ENCODE data around the gene ARHGEF7. TPM values are rescaled to one million over a fixed set of nuclear protein-coding genes. Genes with fewer than 3 reads are reported as not detected.

ARHGEF7 gene
- total RNA-seq, 1 donor = 52.2 TPM

DNA sequence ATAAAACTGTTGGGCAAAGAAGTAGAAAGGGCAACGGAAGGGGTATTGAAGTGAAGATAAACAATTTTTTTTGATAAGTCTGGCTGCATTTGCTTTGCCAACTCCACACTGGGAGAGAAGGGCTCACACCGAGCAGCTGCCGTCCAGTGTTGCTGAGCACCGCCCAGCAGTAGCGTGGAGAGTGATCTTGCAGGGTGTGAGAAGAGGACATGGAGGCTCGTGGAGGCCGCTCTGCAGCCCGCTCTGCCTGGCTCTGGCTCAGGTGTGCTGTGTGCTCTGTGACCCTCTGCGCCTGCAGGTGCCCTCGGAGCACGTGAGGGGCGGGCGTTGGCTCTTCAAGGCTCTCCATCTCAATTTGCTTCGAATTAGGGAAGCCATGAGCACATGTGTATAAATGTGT lies 169.5 kb downstream of the ARHGEF7 start:
- no peak for DNase-seq (ENCODE audit: low read depth)
- TF ChIP-seq, protein P1, sequence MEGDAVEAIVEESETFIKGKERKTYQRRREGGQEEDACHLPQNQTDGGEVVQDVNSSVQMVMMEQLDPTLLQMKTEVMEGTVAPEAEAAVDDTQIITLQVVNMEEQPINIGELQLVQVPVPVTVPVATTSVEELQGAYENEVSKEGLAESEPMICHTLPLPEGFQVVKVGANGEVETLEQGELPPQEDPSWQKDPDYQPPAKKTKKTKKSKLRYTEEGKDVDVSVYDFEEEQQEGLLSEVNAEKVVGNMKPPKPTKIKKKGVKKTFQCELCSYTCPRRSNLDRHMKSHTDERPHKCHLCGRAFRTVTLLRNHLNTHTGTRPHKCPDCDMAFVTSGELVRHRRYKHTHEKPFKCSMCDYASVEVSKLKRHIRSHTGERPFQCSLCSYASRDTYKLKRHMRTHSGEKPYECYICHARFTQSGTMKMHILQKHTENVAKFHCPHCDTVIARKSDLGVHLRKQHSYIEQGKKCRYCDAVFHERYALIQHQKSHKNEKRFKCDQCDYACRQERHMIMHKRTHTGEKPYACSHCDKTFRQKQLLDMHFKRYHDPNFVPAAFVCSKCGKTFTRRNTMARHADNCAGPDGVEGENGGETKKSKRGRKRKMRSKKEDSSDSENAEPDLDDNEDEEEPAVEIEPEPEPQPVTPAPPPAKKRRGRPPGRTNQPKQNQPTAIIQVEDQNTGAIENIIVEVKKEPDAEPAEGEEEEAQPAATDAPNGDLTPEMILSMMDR (IDR thresholded peaks at IDR 0.05; ENCODE audit: insufficient read depth, low read depth, low read length) = no peak
- H3K4me3 ChIP-seq (ENCODE audit: low read depth, low read length) = no peak overlapping the region

DNA sequence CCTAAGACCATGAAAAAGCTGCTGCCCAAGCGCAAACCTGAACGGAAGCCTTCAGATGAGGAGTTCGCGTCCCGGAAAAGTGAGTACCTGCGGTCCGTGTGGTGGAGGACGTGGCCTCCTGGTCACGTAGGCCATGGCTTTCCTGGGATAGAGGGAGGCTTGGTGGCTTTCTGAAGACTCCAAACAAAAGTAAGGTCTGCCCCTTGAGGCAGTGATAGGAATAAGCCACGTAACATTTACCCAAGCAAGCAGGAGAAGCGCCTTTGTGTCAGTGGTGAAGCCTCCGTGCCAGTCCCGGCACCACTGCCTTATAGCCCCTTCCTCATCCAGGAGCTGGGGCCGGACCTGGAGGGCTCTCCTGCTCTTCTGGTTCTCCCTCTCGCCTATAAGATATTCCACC lies 171.1 kb downstream of the ARHGEF7 start:
- TF ChIP-seq, protein P1 (IDR thresholded peaks at IDR 0.05; ENCODE audit: insufficient read depth, low read depth, low read length) = no peak
- H3K4me3 ChIP-seq (ENCODE audit: low read depth, low read length) = no peak overlapping the region
- no peak for DNase-seq (ENCODE audit: low read depth)

DNA sequence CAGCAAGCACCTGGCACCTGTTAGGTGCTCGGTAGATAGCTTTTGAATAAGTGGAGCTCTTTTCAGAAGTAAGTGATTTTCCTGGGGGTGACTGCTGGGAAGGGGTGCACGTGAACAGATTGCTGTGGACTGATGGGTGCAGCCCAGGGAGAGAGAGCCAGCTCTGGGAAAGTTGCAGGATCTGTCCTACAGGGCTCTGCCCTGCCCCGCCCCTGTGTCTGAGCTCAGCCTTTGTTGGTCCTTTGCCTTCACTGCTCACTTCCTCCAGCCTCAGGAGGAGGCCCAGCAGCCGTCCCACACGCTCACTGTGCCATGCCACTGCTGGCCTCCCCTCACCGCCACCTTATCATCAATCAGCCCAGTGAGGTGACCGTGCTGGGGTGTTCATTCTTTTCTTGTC lies 171.6 kb downstream of the ARHGEF7 start:
- no peak for DNase-seq (ENCODE audit: low read depth)

DNA sequence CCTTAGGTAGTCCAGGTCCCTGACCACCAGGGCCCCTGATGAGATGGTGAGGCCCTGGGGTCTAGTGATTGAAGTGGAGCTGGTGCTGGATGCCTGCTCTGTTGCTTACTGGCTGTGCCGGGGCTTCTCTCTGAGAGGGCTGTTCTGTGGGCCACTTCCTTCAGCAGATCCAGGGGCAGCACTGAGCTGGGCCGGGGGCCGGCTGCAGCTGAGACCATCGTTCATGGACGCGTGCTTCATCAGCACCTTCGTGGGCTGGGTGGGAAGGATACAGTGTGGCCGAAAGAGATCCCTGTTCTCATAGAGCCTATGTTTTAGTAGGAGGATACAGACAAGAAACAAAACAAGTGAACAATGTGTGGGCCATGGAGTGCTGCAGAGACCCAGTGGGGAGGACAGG lies 172.1 kb downstream of the ARHGEF7 start:
- DNase-seq (ENCODE audit: low read depth) = no peak
- no peak overlapping the region for H3K4me3 ChIP-seq (ENCODE audit: low read depth, low read length)
- TF ChIP-seq, protein P1 (IDR thresholded peaks at IDR 0.05; ENCODE audit: insufficient read depth, low read depth, low read length) = no peak

More for the DNA sequence above, 171.6 kb downstream of the ARHGEF7 start:
- H3K4me3 ChIP-seq (ENCODE audit: low read depth, low read length) = no peak overlapping the region
- TF ChIP-seq, protein P1 (IDR thresholded peaks at IDR 0.05; ENCODE audit: insufficient read depth, low read depth, low read length) = no peak

DNA sequence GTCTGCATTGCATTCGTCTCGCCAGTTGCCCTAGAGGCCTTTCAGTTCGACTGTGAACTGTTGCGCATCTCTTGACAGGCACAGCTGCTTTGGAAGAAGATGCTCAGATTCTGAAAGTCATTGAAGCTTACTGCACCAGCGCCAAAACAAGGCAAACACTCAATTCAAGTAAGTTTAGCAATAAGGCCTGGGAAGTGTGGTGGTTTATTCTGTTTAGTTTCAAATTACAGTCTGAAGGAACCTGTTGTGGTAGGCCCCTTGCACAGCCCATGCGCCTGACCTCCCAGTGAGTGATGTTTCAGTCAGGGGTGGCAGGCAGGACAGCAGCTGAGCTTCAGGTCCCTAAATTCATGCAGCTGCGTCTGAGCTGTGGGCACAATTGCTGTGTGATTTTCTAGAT lies 173.2 kb downstream of the ARHGEF7 start:
- DNase-seq (ENCODE audit: low read depth) = no peak
- H3K4me3 ChIP-seq (ENCODE audit: low read depth, low read length) = no peak overlapping the region
- TF ChIP-seq, protein P1 (IDR thresholded peaks at IDR 0.05; ENCODE audit: insufficient read depth, low read depth, low read length) = no peak

DNA sequence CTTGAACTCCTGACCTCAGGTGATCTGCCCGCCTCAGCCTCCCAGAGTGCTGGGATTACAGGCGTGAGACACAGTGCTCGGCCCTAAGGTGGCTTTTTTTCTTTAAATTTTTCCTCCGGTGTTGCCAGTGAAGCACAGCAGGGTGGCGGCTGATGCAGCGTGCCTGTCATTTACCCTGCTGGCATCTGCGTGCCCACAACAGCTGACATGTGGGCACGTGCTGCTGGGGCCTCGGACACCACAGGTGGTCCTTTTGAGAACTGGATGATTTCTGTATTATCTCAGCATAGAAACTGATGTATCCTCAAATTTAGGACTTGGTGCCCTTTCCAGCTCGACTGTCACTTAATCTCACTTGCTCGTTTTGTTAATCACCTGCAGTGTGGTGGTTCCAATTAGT lies 174.1 kb downstream of the ARHGEF7 start:
- TF ChIP-seq, protein P1 (IDR thresholded peaks at IDR 0.05; ENCODE audit: insufficient read depth, low read depth, low read length) = no peak
- H3K4me3 ChIP-seq (ENCODE audit: low read depth, low read length) = no peak overlapping the region
- DNase-seq (ENCODE audit: low read depth) = no peak

DNA sequence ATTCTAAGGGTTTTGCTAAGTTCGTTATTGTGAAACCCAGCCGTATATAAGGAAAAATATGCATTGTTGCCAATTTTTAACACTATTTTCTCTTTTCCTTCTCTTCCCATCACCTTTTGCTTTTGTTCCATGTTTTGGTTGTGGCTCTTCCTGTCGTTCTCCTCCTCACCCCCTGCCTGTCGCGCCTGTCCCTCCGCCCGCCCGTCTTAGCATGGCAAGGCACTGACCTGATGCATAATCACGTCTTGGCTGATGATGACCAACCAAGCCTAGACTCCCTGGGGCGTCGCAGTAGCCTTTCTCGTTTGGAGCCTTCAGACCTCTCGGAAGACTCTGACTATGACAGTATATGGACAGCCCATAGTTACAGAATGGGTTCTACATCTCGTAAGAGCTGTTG lies 176.8 kb downstream of the ARHGEF7 start:
- TF ChIP-seq, protein P1 (IDR thresholded peaks at IDR 0.05; ENCODE audit: insufficient read depth, low read depth, low read length) = no peak
- H3K4me3 ChIP-seq (ENCODE audit: low read depth, low read length) = no peak overlapping the region
- DNase-seq (ENCODE audit: low read depth) = no peak
